HG03045 (cell line): ENCODE data around the gene QPCT.

ENCODE experiments used
- ATAC-seq: cut with Tn5 transposase; IDR thresholded peaks from one replicate; pipeline ENCODE4 v1.9.1; 2021; ENCODE audit warnings: mild to moderate bottlenecking, moderate library complexity; ENCODE audit not compliant: unreplicated experiment

Gene QPCT

DNA sequence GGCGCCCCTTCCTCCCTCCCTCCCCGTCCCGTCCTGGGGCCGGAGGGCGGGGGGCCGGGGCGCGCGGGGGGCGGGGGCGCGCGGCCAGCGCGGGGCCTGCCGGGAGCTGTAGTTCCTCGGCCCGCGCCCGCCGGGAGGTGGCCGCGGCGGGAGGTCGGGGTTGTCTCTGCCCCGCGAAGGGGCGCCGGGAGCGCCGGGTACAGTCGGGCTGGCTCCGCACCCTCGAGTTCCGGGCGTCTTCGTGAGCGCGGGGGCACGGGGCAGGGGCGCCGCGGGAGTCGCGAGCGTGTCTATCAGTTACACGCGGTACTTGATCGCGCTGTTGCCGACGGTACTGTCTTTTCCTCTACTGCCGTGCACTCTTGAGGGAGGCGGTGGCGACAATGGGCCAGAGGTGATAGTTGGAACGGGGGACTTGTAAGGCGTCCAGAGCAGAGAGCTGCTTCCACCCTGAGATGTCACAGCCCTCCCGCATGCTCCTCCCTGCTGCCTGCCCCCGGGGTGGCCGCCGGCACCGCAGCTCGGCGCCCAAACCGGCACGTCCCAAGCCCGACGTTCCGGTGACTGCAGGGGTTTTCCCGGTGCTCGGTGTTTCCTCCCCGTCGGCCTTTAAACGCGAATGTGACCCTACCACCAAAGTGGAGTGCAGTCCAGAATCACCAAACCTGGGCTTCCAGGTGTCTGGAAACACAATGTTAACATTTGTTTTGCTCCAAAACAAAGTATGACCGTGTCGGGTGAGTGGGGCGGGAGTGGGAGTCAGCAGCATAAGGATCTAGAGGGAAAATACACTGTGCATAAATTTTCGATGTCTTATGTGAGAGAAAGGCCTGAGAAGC lies 19.4 kb upstream of the QPCT start, which contains the start of gene PRKD3:
Gene PRKD3 (minus strand): TSS at position 48 of the 839 bp plus-strand sequence. CDS start 8,309 bp downstream, outside the sequence.
- ATAC-seq: peak; percentile 80

DNA sequence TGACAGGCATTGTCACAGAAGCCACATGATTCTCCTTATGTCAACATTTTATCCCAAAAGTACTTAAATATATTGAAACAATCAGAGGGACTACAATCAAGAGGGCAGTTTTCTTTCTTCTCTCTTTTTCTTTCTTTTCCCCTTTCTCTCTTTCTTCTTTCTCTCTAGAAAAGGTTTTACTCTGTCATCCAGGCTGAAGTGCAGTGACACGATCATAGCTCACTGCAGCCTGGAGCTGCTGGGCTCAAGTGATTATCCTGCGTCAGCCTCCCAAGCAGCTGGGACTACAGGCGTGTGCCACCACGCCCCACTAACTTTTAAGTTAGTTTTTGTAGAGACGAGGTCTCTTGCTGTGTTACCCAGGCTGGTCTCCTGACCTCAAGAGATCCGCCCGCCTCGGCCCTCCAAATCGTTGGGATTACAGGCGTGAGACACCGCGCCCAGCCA lies 18.8 kb upstream of the QPCT start:
- no peak for ATAC-seq

DNA sequence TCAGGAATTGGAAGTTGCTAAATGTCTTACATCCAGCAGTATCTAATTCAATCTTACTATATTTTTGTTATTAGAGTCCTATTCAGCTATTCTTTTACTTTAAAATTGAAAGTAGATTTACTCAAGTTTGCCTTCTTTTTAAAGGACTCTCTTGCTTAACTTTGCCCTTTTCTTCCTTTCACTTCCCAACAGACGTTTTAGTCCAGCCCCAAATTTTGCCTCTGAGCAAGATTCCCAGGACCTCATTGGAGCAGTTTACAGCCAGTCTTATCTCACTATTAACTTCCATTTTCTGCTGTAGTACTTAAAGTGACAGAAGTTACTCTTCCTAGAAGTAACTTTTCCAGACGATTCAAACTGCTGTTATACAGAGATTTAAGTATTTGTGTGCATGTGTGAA lies 18.1 kb upstream of the QPCT start:
- no peak for ATAC-seq

DNA sequence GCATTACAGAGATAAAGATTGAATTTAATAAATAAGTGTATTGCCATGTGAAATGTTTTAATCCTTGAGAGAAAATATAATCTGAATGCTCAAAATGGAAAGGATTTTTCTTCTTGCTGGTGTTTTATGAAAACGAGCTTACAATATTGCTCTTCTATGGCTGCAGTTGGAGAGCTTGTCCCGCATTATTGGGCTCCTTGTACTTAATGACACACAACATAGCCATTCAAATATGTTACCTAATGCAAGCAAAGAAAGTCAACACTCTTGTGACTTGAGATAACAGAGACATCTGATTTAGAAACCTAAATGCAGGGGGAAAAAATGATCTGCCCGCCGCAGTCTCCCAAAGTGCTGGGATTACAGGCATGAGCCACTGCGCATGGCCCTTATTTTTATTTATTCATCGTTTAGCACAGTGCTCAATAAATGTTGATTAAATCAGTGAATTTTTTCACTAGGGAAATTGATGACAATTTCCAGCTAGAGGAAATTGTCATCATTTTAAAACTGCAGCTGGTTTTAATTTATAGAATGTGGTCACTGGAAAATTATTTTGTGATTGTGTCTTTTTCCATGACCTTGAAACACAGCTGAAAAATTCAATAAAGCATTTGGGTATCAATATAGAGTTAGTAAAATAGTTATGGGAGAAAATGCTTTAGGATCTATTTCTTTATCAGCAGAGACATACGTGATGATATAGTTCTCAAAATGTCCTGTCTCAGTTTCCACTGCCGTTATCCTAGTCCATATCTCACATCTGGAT lies 17.4 kb upstream of the QPCT start:
- ATAC-seq: no peak

DNA sequence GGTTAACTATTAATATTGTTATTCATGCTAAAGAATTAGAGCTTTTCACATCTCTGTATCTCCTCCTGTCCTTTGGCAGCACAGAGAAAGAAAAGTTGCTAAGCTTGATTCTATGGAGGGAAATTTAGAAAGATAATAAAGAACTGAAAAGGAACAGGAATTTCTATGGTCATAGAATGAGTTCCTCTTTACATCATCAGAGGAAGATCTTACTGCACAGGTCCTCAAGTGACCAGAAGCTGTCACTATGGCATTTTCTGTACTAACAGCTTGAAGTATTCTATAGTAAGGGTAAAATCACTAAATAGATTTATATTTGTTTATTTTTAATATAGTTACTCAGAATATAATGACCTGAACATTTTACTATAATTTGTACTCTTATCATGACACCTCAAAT lies 13.7 kb upstream of the QPCT start:
- ATAC-seq: no peak

DNA sequence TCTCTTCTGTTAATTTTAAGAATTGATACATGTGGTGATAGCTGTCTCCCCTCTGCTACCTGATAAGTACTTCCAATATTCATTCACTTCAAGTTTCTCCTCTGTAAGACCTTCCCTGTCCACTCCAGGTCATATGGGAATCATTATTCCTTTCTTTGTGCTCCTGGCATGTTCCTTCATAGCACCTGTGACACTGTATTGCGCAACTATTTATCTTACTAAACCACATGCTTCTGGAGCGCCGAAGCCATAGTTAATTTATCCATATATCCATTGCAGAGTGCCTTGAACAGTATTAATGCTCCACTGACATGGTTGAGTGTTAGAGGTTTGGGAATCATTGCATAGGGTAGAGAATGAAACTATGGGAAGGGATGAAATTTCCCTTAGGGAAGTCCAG lies 11.9 kb upstream of the QPCT start:
- no peak for ATAC-seq

DNA sequence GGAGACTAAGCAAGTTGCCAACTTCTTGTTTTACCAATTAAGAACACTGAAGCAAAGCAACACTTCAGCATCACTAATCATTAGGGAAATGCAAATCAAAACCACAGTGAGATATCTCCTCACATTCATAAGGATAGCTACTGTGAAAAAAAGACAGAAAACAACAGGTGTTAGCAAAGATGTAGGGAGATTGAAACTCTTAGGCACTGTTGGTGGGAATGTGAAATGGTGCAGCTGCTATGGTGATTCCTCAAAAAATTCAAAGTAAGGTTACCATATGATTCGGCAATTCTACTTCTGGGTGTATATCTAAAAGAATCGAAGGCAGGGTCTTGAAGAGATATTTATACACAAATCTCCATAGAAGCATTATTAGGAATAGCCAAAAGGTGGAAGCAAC lies 11.2 kb upstream of the QPCT start:
- ATAC-seq: no peak

DNA sequence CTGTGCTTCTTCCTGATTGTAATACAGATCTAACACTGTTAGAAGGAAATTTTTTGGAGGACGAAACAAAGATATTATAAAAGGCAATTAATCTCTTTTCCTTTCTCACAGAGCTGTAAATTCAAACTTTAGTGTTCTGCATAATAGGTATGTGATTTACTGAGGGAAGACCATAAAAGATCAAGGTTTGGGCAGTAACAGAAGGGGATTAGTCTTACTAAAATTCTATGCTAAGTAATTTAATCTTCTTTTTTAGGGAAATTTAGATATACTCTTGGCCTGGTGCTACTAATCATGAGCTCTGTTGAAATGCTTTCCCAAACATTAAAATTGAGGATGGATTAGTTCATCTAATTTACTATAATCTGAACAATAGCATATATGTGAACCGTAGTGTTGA lies 8.8 kb upstream of the QPCT start:
- ATAC-seq: no peak

DNA sequence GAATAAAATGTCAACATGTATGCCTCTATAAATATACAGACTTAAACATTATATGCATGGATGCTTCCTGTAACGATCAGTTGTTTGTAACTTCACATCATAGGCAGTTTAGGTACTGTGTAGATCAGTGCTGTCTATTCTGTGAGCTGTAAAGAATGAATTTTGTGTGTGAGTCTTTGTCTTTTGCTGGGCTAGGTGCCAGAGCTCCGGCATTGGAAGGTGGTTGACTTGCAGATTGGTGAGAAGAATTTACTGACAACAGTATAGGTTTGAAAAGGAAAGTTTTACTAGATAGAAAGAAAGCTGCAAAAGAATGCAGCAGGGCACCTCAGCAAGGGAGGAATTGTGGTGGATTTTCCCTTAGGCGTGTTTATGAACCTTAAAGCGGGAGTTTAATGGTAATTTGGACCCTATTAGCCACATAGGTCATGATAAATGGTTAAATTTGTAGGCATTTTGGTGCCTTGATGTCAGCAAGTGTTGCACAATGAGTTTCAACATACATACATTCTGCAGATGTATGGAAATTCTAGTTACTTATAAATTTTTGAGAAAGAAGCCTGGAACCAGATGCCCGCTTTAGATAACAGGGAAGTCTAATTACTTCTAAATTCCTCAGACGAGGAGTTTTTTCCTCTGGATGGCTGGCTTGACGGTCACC lies 6.7 kb upstream of the QPCT start:
- ATAC-seq: no peak

DNA sequence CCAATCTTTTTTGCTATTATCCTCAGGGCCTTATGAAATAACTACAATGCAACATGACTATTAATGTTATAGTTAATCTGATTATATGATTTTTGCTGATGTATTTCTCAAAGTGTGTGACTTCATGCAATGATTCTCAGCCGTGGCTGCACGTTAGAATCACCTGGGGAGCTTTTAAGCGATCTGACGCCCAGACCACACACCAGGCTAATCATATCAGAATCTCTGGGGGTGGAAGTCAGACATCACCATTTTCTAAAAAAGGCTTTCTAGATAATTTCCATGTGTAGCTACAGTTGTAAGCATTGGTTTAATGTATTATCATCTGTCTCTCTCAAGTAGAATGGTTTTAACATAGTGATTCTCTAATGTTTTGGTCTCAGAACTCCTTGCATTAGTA lies 5.5 kb upstream of the QPCT start:
- ATAC-seq: no peak

DNA sequence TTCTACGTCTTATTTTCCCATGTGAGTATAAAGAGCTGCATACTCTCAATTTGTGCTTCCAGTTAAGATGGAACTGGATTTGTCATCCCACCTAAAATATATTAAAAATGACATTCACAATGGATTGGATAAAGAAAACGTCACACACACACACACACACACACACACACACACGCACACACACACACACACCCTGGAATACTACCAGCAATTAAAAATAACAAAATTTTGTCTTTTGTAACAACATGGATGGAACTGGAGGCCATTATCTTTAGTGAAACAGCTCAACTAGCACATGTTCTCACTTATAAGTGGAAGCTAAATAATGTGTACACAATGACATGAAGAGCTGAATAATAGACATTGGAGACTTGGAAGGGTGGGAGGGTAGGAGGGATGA lies 3.8 kb upstream of the QPCT start:
- ATAC-seq: no peak

DNA sequence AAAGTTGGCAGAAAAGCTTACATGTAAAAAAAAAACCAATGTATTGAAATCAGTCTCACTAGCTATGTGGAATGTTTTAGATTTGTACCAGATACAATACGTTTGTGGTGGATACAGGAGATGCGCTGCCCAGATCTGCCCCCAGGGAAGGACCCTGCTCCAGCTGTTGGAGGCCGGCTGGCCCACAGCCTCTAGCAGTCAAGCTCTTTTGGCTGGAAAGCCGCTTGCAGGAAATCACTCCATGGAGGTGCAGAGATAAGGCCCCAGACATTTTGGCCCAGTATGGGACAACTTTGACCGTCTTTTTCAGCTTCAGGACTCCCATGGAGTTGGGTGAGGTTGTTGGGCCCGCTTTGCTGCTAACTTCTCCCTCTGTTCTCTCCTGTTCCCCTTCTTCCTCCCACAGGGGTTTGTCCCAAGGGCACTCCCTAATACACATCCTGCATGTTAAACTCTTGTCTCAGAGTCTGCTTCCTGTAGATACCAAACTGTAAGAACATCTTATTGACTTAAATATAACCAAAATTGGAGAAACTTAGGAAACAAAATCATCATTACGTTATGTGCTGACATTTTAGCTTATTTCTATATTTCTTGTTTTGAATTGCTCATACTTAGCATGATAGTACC lies 1.7 kb upstream of the QPCT start:
- ATAC-seq: no peak

DNA sequence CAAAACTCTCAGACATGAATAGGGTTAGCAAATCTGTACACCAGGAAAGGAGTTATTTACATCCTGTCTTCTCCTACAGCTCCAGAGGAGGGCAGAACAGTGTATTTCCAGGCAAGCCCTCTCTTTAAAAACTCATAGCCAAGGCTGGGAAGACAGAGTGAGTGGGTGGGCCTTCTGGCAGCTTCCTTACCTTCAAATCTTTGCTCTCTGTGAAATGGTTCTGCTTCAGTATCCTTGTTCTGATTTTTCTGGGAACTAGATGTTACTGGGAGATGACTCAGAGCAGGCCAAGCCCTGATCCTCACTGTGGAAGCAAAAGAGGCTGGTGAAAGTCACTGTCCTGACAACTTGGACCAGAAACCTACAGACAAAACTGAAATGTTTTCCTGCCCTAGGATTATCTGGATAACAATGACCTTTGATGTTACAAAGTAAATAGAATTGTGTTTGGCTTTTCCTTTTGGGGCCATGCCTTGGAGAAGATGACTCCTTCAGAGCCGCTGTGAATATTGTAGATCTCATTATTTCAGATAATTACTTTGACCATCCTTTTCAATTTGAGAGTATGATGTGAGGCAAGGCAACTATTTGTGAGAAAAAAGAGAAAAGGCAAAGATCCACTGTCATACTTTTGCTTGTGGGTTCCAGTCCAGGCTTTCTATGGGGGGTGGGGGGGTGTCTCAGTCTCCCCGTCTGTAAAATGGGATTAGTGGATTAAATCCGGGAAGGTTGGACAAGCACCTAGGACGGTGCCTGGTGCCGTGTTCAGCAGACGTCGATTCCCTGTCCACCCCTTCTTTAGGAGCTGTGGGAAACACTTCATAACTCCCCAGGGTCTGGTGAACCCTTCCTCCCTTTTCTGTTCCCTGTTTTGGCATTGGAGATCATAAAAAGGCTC lies 644 bp upstream of the QPCT start:
- ATAC-seq: no peak

DNA sequence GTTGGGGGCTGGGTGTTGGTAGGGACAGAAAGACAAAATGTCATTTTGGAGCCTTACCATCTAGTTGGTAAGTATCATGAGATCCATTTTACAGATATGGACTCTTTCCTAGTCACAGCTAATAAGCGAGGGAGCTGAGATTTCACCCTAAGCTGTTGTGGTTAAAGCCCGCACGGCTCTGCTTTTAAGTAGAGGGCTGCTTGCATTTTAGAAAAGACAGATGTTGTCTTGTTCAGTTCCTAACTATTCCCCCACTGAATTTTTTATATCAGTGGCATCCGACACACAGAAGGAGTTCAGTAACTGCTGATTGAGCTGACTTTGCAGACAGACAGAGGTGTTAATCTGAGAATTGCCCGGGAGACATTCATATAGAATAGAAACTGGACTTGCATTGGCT lies 3.7 kb downstream of the QPCT start:
- ATAC-seq: no peak

DNA sequence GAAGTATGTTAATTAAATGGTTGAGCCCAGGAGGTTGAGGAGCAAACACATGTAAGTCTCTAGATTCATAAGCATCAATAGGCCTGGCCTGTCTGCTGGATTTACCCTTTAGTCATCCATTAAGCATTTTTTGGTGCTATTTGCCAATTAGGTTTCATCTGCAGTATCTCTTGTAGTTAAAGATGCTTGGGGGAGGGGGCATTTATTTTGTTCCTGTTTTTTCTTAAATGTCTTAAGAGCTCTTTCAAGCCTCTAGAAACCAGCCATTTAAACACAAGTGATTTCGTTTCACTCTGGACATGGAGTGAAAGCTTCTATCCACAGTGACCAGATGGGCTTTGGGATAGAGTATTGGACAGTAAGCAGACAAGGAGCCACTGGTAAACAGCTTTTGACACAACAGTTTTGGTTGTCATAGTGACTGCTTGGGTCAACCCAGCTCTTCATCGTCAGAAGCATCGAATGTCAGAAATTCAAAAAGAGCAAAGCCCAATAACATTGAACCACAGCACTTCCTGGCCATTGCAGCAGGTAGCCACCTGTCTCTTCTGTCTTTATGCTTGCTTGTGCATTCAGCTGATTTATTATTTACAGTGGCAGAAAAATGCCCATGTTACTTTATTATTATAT lies 4.9 kb downstream of the QPCT start:
- no peak for ATAC-seq

DNA sequence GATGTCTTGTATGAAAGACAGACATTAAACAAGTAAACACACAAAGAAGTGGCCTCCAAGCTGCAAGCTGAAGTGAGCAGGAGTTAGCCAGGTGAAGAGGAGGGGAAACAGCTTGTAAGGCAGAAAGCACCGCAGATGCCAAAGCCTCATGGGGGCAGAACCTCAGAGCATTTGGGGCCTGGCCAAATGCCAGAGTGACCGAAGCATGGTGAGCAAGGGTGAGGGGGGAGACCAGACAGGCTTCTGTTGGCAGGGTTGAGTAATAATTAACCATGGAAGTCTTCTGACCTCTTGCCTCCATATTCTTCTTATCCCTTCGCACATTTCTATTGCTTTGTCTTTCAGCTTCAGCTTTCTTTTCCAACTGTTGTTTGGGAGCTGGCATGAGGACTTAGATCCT lies 5.6 kb downstream of the QPCT start:
- no peak for ATAC-seq

DNA sequence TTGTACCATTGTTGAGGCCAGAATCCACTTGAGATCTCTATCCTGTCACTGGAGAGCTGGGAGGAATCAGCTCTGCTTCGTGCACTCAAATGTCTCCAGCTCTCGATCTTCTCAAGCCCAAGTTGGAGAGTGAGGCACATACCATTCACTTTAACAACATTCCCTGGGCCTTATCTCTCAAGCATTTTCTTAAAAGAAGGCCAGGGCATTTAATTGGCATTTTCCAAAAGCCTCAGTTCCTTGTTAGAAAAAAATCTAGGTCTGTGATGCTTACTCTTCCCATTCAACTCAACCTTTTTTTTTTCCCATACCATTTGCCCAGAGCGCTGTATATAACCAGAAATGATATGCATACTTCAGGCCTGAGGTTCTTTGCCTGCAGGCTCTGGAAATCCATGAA lies 10.1 kb downstream of the QPCT start:
- no peak for ATAC-seq

DNA sequence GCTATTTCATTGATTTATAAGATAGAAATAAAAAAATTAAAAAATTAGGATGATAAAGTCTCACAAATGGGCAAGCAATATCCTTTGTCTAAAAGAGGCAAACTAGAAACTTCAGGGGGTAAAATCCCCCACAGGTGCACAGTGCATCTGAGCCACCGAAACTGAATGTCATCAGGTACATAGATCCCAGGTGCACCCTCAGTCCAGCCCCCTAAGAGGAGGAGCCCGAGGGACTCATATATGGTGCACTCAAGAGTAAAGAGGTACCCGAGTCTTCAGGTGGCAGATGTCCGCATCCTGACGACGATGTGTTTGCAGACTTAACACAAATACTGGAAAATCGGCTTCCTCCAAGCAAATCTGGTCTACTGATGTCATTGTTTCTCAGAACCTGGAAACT lies 11.3 kb downstream of the QPCT start:
- no peak for ATAC-seq

DNA sequence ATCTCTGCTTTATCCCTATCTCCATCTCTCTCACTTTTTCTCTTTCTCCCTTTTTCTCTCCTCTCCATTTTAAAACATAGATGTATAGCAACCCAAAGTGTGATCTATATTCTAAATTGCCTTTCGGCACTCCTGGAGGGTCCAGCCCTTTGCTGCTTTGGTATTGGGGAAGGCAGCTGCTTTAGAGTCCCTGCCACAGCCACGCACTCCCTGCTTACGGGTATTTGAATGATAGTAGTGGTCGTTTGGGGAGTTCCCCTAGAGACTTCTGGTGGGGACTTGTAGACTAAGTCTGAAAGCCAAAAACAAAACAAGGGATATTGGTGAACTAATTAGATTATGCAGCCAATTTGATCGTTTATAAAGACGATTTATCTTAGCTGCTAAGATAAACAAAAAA lies 11.9 kb downstream of the QPCT start:
- no peak for ATAC-seq

DNA sequence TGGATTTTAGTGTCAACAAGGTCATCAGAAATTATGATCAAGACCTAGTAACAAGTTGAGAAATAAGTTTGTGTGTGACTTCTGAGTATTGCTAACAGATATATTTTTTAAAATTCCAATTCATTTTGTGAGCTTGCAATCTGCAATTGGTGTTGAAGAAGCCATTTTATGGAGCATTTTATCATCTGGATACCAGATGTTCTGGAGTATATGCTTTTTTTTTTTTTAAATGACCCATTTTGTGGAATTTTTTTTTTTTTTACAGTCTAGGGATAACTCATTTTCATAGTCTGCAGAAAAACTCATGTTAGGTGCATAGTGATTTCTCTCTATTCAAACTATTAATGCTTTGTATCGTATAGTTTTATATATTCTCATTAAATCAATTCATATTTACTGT lies 12.6 kb downstream of the QPCT start:
- ATAC-seq: no peak
